HG02981 (cell line): ENCODE measurements around the gene TANGO6.
"Not testable (repeated sequence)": the region's sequence is repeated elsewhere in the genome, so short reads cannot be mapped to it uniquely, and the experiment has no call there.

ENCODE experiments used
- ATAC-seq: cut with Tn5 transposase; IDR thresholded peaks from one replicate; pipeline ENCODE4 v1.9.1; 2021; ENCODE audit warnings: mild to moderate bottlenecking, moderate library complexity; ENCODE audit not compliant: unreplicated experiment

Gene TANGO6

GRCh38 chr16:68960910-68961309 is 117.6 kb downstream of the TANGO6 start:
- no peak for ATAC-seq

GRCh38 chr16:68961778-68962402 is 118.6 kb downstream of the TANGO6 start:
- ATAC-seq: no peak

- no peak for ATAC-seq
Observed at GRCh38 chr16:68969338-68969737, 126.0 kb downstream of the TANGO6 start.

GRCh38 chr16:68972013-68972412 is 128.7 kb downstream of the TANGO6 start:
- no peak for ATAC-seq

- no peak for ATAC-seq
Observed at GRCh38 chr16:68972720-68973119, 129.4 kb downstream of the TANGO6 start.

- ATAC-seq: no peak
Observed at GRCh38 chr16:68973611-68974120, 130.3 kb downstream of the TANGO6 start.

- ATAC-seq: no peak
Observed at GRCh38 chr16:68978303-68978954, 135.1 kb downstream of the TANGO6 start.

GRCh38 chr16:68980695-68981315 is 137.5 kb downstream of the TANGO6 start:
- no peak for ATAC-seq

GRCh38 chr16:68981971-68982370 is 138.6 kb downstream of the TANGO6 start:
- no peak for ATAC-seq

- ATAC-seq: no peak
Observed at GRCh38 chr16:68984467-68984866, 141.1 kb downstream of the TANGO6 start.

GRCh38 chr16:68985268-68985667 is 141.9 kb downstream of the TANGO6 start:
- ATAC-seq: no peak

- ATAC-seq: no peak
Observed at GRCh38 chr16:68985855-68986254, 142.5 kb downstream of the TANGO6 start.

- no peak for ATAC-seq
Observed at GRCh38 chr16:68987734-68988457, 144.6 kb downstream of the TANGO6 start.

- not testable (repeated sequence) for ATAC-seq
Observed at GRCh38 chr16:68990172-68990845, 147.0 kb downstream of the TANGO6 start.

GRCh38 chr16:68991075-68991474 is 147.7 kb downstream of the TANGO6 start:
- ATAC-seq: no peak

GRCh38 chr16:68992521-68992920 is 149.2 kb downstream of the TANGO6 start:
- ATAC-seq: no peak

- no peak for ATAC-seq
Observed at GRCh38 chr16:68993456-68993855, 150.1 kb downstream of the TANGO6 start.

GRCh38 chr16:68993885-68994284 is 150.6 kb downstream of the TANGO6 start:
- ATAC-seq: peak; percentile 61

- ATAC-seq: no peak
Observed at GRCh38 chr16:68994324-68994723, 151.0 kb downstream of the TANGO6 start.

- ATAC-seq: no peak
Observed at GRCh38 chr16:68995011-68995504, 151.7 kb downstream of the TANGO6 start.

GRCh38 chr16:68997564-68997963 is 154.2 kb downstream of the TANGO6 start:
- ATAC-seq: no peak
